D721Med (cell line): ENCODE data around the gene ZNF267.

ENCODE experiments used
- DNase-seq: peaks from one replicate; pipeline ENCODE4 v3.0.0; 2011; ENCODE audit warnings: low spot score; ENCODE audit not compliant: insufficient read length
- FAIRE-seq: peaks from 2 replicates; lab custom pipeline; 2011; peaks lifted over from hg19 to GRCh38; lab: Jason Lieb, UNC
- TF ChIP-seq, protein P1 (sequence below): IDR thresholded peaks from 2 replicates; pipeline ENCODE4 v1.5.1; 2012; ENCODE audit warnings: mild to moderate bottlenecking, control low read depth; ENCODE audit not compliant: insufficient read depth; ENCODE audit errors: missing control alignments

The ZNF267 gene

DNA sequence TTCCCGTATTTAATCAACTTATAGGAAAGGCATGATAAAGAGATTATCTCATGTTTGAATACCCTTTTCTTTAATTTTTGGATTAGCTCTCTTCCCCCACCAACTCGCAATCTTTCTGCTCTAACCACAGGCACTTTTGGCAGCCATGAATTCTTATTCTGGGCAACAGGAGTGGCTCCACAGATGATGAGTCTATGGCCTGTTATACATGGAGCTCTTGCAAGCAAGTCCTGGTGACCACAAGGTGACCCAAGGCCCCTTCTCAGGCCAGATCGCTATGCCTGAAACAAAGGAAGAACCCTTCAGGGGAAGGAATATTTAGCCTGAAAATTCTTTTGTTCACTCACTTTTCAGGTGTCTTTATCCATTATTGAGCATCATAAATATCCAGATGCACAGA is 10.8 kb upstream of the ZNF267 start:
- TF ChIP-seq, protein P1, sequence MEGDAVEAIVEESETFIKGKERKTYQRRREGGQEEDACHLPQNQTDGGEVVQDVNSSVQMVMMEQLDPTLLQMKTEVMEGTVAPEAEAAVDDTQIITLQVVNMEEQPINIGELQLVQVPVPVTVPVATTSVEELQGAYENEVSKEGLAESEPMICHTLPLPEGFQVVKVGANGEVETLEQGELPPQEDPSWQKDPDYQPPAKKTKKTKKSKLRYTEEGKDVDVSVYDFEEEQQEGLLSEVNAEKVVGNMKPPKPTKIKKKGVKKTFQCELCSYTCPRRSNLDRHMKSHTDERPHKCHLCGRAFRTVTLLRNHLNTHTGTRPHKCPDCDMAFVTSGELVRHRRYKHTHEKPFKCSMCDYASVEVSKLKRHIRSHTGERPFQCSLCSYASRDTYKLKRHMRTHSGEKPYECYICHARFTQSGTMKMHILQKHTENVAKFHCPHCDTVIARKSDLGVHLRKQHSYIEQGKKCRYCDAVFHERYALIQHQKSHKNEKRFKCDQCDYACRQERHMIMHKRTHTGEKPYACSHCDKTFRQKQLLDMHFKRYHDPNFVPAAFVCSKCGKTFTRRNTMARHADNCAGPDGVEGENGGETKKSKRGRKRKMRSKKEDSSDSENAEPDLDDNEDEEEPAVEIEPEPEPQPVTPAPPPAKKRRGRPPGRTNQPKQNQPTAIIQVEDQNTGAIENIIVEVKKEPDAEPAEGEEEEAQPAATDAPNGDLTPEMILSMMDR = no peak
- FAIRE-seq = no peak
- no peak for DNase-seq

DNA sequence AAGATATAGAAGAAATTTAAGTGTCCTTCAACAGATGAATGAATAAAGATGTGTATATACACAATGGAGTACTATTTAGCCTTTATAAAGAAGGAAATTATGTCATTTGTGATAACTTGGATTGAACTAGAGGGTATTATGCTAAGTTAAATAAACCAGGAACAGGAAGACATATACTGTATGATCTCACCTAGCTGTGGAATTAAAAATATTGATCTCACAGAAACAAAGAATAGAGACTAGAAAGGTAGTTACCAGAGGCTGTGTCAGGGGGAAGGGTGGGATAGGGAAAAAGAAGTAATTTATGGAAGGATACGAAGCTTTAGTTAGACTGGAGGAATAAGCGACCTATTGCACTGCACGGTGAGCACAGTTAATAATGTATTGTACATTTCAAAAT is 5.4 kb upstream of the ZNF267 start:
- no peak for FAIRE-seq
- TF ChIP-seq, protein P1 = no peak
- DNase-seq = no peak

DNA sequence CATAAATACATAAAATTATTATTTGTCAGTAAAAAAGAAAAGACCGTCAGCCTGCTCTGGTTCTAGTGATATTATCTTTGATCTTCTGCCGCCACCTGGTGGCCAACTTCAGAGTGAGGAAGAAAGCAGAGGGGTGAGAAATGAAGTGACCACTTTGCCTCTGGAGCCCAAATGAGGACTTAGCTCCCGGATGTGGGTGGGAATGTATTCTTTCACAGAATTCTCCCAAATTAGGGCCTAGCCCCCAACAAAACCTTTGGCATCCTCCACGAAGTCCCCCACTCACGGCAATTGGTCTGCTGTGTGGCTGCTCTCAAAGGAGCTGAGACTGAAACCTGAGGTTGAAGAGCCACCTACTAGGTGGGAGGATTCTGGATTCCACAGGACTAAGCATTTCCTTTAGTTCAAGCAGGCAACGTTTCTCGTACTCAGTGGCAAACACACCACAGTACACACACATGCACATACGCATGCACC is 4.9 kb upstream of the ZNF267 start:
- FAIRE-seq (no peak), DNase-seq (peak; percentile 23)
- TF ChIP-seq, protein P1 = peak; percentile 83

DNA sequence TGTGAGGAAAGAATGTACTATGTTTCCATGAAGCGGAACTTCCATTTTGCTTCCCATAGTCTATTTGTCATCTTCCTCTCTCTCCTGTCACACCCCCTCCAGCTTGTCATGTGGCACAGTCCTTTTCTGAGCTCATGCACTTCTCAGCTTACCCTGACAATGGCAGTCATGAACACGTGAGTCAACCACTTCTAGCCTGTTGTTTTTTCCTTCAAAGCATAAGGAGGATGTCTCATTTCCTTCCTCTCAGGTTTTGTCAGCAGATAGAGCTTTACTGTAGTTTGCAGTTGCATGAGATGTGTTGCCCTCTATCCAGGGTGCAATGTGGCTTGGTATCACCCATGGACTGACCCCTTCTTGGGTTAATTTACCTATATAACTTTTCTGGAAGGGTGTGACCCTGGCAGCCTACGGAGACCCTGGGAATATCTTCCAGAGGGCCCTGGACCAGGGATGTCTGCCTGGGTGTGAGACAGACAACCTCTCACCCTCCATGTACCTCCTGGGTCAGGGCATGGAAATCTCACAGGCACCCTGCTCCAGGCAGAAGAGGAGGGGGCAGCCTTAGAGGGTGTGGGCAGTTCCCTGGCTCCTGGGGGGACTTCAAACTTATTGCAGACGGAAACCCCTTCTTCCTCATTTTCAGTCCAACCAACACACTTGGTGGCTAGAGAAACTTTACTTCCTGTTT is 4.0 kb upstream of the ZNF267 start:
- DNase-seq (no peak), FAIRE-seq (no peak)
- TF ChIP-seq, protein P1 = no peak

DNA sequence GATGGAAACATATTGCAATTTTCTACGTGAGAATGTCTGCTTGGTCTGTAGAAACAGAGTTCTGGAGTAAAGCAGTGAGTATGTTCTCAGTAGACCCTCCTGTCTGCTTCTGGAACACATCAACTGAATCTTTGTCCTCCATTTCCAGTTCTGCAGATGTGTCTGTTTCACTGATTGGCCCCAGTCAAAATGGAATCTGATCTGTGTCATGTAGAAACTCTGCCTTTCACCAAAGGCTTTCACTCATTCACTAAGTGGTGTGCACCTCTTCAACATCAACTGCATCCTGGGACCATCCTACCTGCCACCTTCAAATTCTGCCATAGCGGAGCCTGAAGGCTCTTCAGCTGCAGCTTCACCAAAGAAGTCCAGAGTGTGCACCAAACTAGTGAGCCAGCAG is 2.8 kb upstream of the ZNF267 start:
- FAIRE-seq (no peak), DNase-seq (no peak)
- TF ChIP-seq, protein P1 = no peak

DNA sequence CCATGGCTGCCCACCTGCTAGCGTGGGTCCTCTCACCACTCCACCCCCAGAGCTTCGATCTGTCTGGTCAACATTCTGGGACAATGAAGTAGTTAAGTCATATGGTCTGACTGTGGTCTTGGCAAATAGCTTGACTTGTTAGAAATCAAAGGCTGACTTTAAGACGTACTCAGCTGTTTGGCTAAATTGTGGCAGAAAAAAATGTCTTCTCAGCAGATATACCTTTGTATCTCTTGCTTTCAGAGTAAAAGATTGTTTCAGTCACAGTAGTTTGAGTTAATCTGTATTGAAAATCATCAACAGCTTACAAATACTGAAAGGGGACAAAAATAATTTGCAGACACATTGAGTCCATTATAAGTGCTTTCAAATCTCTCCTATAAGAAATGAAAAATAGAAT is 2.1 kb upstream of the ZNF267 start:
- no peak for FAIRE-seq
- TF ChIP-seq, protein P1 = no peak
- no peak for DNase-seq

DNA sequence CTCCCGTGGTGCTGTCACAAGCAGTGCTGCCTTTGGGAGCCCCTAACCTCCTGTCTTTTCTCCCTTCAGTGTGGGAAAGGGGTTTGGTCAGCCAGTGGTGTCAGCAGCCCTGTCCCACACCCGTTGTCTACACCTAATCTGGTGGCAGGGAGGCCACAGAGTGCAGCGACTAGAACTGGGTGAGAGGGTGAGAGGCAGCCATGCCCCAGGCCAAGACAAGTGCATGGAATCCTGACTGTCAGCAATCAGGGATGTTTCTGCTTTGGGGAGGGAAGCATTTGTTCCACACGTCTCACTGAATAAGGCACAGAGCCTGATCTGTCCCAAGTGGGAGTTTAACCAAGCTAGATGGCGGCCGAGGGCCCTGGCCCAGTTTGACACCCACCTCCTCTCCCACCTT is 1.4 kb upstream of the ZNF267 start:
- TF ChIP-seq, protein P1 = no peak
- FAIRE-seq (no peak), DNase-seq (no peak)
